KMS-11 (cell line): ENCODE data around the gene CUL7.
"Not testable (repeated sequence)": the region's sequence is repeated elsewhere in the genome, so short reads cannot be mapped to it uniquely, and the experiment has no call there.

ENCODE experiments used
- H2AFZ ChIP-seq: fragments of 200-600 bp; sonication (generic); 2 replicates; pipeline ENCODE4 v1.6.1; 2016; ENCODE audit warnings: antibody characterized with exemption, mixed run types, low read depth
- H3K27ac ChIP-seq: fragments of 200-600 bp; sonication (generic); 2 replicates; pipeline ENCODE4 v1.6.1; 2016; ENCODE audit warnings: mild to moderate bottlenecking, mixed run types
- H3K27me3 ChIP-seq: fragments of 200-600 bp; sonication (generic); 2 replicates; pipeline ENCODE4 v1.6.1; 2017; ENCODE audit warnings: mild to moderate bottlenecking, low read depth, mixed run types, moderate library complexity; ENCODE audit not compliant: insufficient read depth
- H3K36me3 ChIP-seq: fragments of 200-600 bp; sonication (generic); 2 replicates; pipeline ENCODE4 v1.6.1; 2017; ENCODE audit warnings: mild to moderate bottlenecking, mixed run types; ENCODE audit not compliant: insufficient read depth
- H3K4me1 ChIP-seq: fragments of 200-600 bp; sonication (generic); 2 replicates; pipeline ENCODE4 v1.6.1; 2016; ENCODE audit warnings: mild to moderate bottlenecking, low read depth, mixed run types; ENCODE audit not compliant: poor library complexity, severe bottlenecking
- H3K4me2 ChIP-seq: fragments of 200-600 bp; sonication (generic); 2 replicates; pipeline ENCODE4 v1.7.0; 2016; ENCODE audit warnings: mild to moderate bottlenecking, mixed run types
- H3K4me3 ChIP-seq: fragments of 200-600 bp; sonication (generic); IDR thresholded peaks from 2 replicates; pipeline ENCODE4 v1.6.1; 2017; ENCODE audit warnings: low read depth, low read length, mixed read lengths; ENCODE audit not compliant: insufficient read depth
- H3K79me2 ChIP-seq: fragments of 200-600 bp; sonication (generic); 2 replicates; pipeline ENCODE4 v1.6.1; 2016; ENCODE audit warnings: low read depth, mixed run types; ENCODE audit not compliant: insufficient read depth
- H3K9ac ChIP-seq: fragments of 200-600 bp; sonication (generic); 2 replicates; pipeline ENCODE4 v1.6.1; 2016; ENCODE audit warnings: mild to moderate bottlenecking, mixed run types
- H4K20me1 ChIP-seq: fragments of 200-600 bp; sonication (generic); 2 replicates; pipeline ENCODE4 v1.6.1; 2016; ENCODE audit warnings: mild to moderate bottlenecking, mixed run types; ENCODE audit not compliant: insufficient read depth
- CTCF ChIP-seq: fragments of 200-600 bp; sonication (generic); conservative IDR thresholded peaks from 2 replicates; pipeline ENCODE4 v1.6.1; 2017; ENCODE audit warnings: low read depth, mild to moderate bottlenecking, antibody characterized with exemption, low read length, moderate library complexity, mixed read lengths

CUL7 gene

GRCh38 chr6:43047998-43048397 lies 5.7 kb downstream of the CUL7 start:
- no peak overlapping the region for H2AFZ ChIP-seq
- no peak overlapping the region for H3K27ac ChIP-seq
- H3K79me2 ChIP-seq = peaks cover 6% of the 10 kb centered on the region; the same call in 1 of the 2 replicates
- peaks cover 7% of the 10 kb centered on the region for H3K4me1 ChIP-seq
- H4K20me1 ChIP-seq = no peaks in the 10 kb centered on the region
- H3K27me3 ChIP-seq = no peaks in the 10 kb centered on the region
- no peak overlapping the region for H3K4me2 ChIP-seq
- no peaks in the 10 kb centered on the region for H3K36me3 ChIP-seq
- no peak overlapping the region for H3K9ac ChIP-seq
- no peak overlapping the region for H3K4me3 ChIP-seq
- no peak for TF ChIP-seq CTCF

- no peak overlapping the region for H3K9ac ChIP-seq
These were observed 8.2 kb downstream of the CUL7 start for GRCh38 chr6:43045371-43045930.

GRCh38 chr6:43043310-43043709 lies 10.3 kb downstream of the CUL7 start:
- Histone ChIP-seq H3K4me2 (no peak overlapping the region), H3K4me3 (no peak overlapping the region), H3K27me3 (no peaks in the 10 kb centered on the region), H3K4me1 (peaks cover 18% of the 10 kb centered on the region), H3K27ac (no peak overlapping the region), H3K36me3 (no peaks in the 10 kb centered on the region), H4K20me1 (no peaks in the 10 kb centered on the region), H3K79me2 (no peaks in the 10 kb centered on the region), H2AFZ (no peak overlapping the region), H3K9ac (no peak overlapping the region)
- no peak for TF ChIP-seq CTCF

More at GRCh38 chr6:43045371-43045930, 8.2 kb downstream of the CUL7 start:
- Histone ChIP-seq H3K27ac (no peak overlapping the region), H2AFZ (no peak overlapping the region), H3K27me3 (no peaks in the 10 kb centered on the region), H3K4me1 (no peaks in the 10 kb centered on the region), H3K4me2 (no peak overlapping the region), H3K4me3 (no peak overlapping the region), H3K79me2 (no peaks in the 10 kb centered on the region), H4K20me1 (no peaks in the 10 kb centered on the region), H3K36me3 (no peaks in the 10 kb centered on the region)
- TF ChIP-seq CTCF = no peak

GRCh38 chr6:43041475-43041874 lies 12.2 kb downstream of the CUL7 start:
- not testable (repeated sequence) for H3K36me3 ChIP-seq, H4K20me1 ChIP-seq, H3K27me3 ChIP-seq, H3K79me2 ChIP-seq, H3K27ac ChIP-seq, H3K9ac ChIP-seq, H3K4me2 ChIP-seq, H2AFZ ChIP-seq, H3K4me3 ChIP-seq
- H3K4me1 ChIP-seq = peaks cover 18% of the 10 kb centered on the region

GRCh38 chr6:43040542-43041257 lies 13.0 kb downstream of the CUL7 start:
- no peaks in the 10 kb centered on the region for H3K27me3 ChIP-seq
- no peaks in the 10 kb centered on the region for H3K36me3 ChIP-seq
- TF ChIP-seq CTCF = no peak
- H3K9ac ChIP-seq = no peak overlapping the region
- no peaks in the 10 kb centered on the region for H4K20me1 ChIP-seq
- no peak overlapping the region for H3K4me2 ChIP-seq
- no peak overlapping the region for H2AFZ ChIP-seq
- H3K4me3 ChIP-seq = no peak overlapping the region
- H3K4me1 ChIP-seq = peaks cover 18% of the 10 kb centered on the region
- no peaks in the 10 kb centered on the region for H3K79me2 ChIP-seq
- no peak overlapping the region for H3K27ac ChIP-seq
